ENCODE data around the gene MED7.
A peak's percentile ranks its signal among the peaks of the same experiment; 100 is the strongest.

The MED7 gene

DNA sequence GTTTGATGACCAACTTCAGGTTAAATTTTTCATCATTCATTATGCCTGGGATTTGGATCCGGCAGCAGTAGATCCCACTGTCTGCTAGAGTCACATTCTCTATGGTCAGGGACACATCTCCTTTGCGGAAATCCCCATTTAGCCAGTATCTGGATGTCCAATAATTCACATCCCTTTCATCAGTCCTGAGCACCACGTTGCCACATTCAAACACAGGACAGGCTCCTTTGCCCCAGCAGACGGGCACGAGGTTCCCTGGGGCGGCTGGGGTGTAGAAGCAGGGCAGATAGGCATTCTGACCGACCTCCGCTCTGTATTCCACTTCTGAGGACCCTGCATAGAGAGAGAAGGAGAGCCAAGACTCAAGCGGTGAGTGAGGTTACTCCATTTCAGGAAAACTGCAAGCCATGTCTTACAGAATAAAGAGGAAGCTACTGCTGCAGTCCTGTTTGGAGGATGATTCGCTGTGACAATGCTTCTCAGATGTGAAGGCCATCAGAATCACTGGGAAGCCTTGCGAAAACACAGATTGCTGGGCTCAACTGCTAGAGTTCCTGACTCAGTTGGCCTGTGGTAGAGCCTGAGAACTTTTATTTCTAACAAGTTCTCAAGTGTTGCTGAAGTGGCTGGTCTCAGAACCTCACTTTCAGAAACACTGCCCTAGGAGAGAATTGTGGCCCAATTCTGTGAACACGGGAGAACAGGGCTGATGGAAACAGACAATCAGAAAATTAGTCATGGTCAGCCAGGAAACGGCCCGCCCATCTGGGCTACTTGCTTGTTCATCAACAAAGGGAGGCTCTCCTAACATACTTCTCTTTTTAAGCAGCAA, 35.8 kb downstream of the MED7 start:
- H3K27ac ChIP-seq (ENCODE audit: low read length) = no peak overlapping the region
- no peak overlapping the region for H2AFZ ChIP-seq (ENCODE audit: low read depth, low read length)

DNA sequence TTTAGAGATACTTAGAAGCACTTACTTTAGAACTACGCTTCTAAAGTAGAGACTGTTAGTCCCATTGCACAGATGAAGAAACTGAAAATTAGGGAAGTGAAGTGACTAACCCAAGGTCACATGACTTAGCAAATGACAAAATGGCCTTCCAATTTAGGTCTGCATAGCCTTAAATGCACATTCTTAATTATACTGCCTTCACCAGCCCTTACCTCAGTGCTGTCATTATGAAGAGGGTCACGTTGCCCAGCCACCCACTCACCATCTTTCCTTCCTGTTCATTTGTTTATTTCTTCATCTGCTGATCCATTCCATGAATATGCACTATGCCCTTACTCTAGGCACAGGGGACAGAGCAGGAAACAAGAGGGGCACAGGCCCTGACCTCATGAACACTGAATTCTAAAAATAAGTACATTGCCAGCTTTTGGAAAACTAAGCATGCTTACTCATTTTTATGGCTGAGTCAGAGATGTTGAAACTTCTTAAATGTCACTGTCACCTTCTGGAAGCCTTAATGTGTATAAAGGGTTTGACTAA, 42.5 kb downstream of the MED7 start:
- Histone ChIP-seq H3K27me3 (ENCODE audit: low read depth, low read length) (no peaks in the 10 kb centered on the region), H3K4me1 (ENCODE audit: low read length) (peaks cover 5% of the 10 kb centered on the region; the same call in 1 of the 2 replicates), H4K20me1 (ENCODE audit: insufficient read depth, low read length) (no peaks in the 10 kb centered on the region), H3K4me3 (ENCODE audit: low read length) (no peak overlapping the region), H3K27ac (ENCODE audit: low read length) (no peak overlapping the region), H3K36me3 (replicated peaks; ENCODE audit: low read depth, low read length) (no peaks in the 10 kb centered on the region), H3K9me3 (ENCODE audit: insufficient read depth, low read length) (no peaks in the 10 kb centered on the region), H3K4me2 (ENCODE audit: low read length) (no peak overlapping the region), H3K79me2 (ENCODE audit: low read length) (no peaks in the 10 kb centered on the region), H2AFZ (ENCODE audit: low read depth, low read length) (no peak overlapping the region; the same call in 1 of the 2 replicates), H3K9ac (ENCODE audit: low read length) (no peak overlapping the region)
- no peak for TF ChIP-seq EZH2phosphoT487 (IDR thresholded peaks at IDR 0.05; ENCODE audit: low read depth)
- TF ChIP-seq, protein P1, sequence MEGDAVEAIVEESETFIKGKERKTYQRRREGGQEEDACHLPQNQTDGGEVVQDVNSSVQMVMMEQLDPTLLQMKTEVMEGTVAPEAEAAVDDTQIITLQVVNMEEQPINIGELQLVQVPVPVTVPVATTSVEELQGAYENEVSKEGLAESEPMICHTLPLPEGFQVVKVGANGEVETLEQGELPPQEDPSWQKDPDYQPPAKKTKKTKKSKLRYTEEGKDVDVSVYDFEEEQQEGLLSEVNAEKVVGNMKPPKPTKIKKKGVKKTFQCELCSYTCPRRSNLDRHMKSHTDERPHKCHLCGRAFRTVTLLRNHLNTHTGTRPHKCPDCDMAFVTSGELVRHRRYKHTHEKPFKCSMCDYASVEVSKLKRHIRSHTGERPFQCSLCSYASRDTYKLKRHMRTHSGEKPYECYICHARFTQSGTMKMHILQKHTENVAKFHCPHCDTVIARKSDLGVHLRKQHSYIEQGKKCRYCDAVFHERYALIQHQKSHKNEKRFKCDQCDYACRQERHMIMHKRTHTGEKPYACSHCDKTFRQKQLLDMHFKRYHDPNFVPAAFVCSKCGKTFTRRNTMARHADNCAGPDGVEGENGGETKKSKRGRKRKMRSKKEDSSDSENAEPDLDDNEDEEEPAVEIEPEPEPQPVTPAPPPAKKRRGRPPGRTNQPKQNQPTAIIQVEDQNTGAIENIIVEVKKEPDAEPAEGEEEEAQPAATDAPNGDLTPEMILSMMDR (IDR thresholded peaks at IDR 0.05; ENCODE audit: low read depth, low read length) = no peak

More for the DNA sequence above, 35.8 kb downstream of the MED7 start:
- Histone ChIP-seq H3K4me1 (ENCODE audit: low read length) (peaks cover 15% of the 10 kb centered on the region), H3K9ac (ENCODE audit: low read length) (no peak overlapping the region), H3K27me3 (ENCODE audit: low read depth, low read length) (no peaks in the 10 kb centered on the region), H4K20me1 (ENCODE audit: insufficient read depth, low read length) (no peaks in the 10 kb centered on the region), H3K4me2 (ENCODE audit: low read length) (no peak overlapping the region), H3K4me3 (ENCODE audit: low read length) (no peak overlapping the region), H3K36me3 (replicated peaks; ENCODE audit: low read depth, low read length) (no peaks in the 10 kb centered on the region), H3K9me3 (ENCODE audit: insufficient read depth, low read length) (no peaks in the 10 kb centered on the region), H3K79me2 (ENCODE audit: low read length) (no peaks in the 10 kb centered on the region)
- TF ChIP-seq EZH2phosphoT487 (IDR thresholded peaks at IDR 0.05; ENCODE audit: low read depth) = no peak
- TF ChIP-seq, protein P1 (IDR thresholded peaks at IDR 0.05; ENCODE audit: low read depth, low read length) = no peak

DNA sequence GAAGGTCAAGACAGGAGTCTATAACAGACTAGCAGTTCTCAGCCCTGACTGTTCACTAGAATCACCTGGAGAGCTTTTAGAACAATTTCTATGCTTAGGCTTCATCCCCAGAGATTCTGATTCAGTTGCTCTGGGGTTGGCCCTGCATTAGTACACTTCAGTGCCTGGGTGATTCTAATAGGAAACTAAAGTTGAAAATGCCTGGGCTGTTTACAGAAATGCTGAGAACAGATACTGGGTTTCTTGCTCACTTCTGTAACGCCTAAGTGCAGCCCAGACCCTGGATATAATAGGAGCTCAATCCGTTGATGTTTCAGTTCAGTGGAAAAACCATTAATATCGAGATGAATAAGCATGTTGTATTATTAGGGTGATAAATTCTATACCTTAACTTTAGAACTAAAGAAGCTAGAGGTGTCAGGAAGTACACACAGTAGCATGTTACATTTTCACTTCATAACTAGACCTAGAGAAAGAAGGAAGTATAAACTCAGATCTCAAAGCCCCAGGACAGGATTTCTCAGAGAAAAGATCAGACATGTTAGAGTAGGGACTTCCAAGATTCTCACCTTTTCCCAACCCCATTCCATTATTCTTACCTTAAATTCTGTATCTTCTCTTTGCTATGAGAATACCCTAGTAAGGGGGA, 54.2 kb downstream of the MED7 start:
- H3K36me3 ChIP-seq (replicated peaks; ENCODE audit: low read depth, low read length) = no peaks in the 10 kb centered on the region
- H3K4me3 ChIP-seq (ENCODE audit: low read length) = no peak overlapping the region
- no peaks in the 10 kb centered on the region for H3K79me2 ChIP-seq (ENCODE audit: low read length)
- H3K27ac ChIP-seq (ENCODE audit: low read length) = peak overlapping the region; percentile 32
- peak overlapping the region; percentile 29; the same call in 1 of the 2 replicates for H2AFZ ChIP-seq (ENCODE audit: low read depth, low read length)
- TF ChIP-seq, protein P1 (IDR thresholded peaks at IDR 0.05; ENCODE audit: low read depth, low read length) = no peak
- no peak for TF ChIP-seq EZH2phosphoT487 (IDR thresholded peaks at IDR 0.05; ENCODE audit: low read depth)
- H3K4me1 ChIP-seq (ENCODE audit: low read length) = peaks cover 11% of the 10 kb centered on the region
- no peak overlapping the region for H3K9ac ChIP-seq (ENCODE audit: low read length)
- H3K4me2 ChIP-seq (ENCODE audit: low read length) = peak overlapping the region; percentile 41
- no peaks in the 10 kb centered on the region for H3K27me3 ChIP-seq (ENCODE audit: low read depth, low read length)
- H3K9me3 ChIP-seq (ENCODE audit: insufficient read depth, low read length) = no peaks in the 10 kb centered on the region
- no peaks in the 10 kb centered on the region for H4K20me1 ChIP-seq (ENCODE audit: insufficient read depth, low read length)
